AG20443 (cell line): ENCODE measurements around the gene RIN3.

ENCODE experiments used
- DNase-seq: peaks from one replicate; pipeline ENCODE4 v3.0.0; 2012; ENCODE audit warnings: low spot score, mixed read lengths

The RIN3 gene

DNA sequence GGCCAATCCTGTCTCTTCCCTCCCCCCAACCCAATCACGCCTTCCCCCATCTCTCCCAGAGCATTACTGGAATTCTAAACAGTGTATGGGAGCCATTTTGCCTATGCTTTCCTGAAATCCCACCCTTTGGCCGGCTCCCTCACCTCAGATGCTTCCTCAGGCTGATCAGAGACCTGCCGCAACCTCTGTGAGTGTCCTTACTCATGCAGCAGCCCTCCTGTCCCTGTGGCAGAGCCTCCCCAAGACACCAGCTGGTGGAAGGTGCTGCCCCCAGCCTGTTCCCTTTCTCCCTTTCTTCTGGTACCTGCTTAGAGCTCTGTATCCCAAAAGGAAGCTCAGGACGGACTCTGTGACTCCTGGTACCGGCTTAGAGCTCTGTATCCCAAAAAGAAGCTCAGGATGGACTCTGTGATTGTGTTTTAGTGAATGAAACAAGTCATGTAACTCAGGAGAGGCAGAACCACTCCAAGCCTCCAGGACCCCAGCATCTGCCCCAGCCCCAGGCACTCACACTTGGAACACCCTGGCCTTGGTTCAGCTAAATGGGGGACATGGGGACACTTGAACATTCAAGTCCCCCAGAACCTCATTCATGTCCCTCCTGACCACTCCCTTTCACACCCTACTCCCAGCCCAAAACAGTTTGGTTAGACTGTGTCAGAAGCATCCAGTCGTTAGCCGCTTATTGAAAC is 29.3 kb upstream of the RIN3 start:
- DNase-seq = no peak

GRCh38 chr14:92486881-92487280 is 26.7 kb upstream of the RIN3 start:
- DNase-seq = peak; percentile 29

DNA sequence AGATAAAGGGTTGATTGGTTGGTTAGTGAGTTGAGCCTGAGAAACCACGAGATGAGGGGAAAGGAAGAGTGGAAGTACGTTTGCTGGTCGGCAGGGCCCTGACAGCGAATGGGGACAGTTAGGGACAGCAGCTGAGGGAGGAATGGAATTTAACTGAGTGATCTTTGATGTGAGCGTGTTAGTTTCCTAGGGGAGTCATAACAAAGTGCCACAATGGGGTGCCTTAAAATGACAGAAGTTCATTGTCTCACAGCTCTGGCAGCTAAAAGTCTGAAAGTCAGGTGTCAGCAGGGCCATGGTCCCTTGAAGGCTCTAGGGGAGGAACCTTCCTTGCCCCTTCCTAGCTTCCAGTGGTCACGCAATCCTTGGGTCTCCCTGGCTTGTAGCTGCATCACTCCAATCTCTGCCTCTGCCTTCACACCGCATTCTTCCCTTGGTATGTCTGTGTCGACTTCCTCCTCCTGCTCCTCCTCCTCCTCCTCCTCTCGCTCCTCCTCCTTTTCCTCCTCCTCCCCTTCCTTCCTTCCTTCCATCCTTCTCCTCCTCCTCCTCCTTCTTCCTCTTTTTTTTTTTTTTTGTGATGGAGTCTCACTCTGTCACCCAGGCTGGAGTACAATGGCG is 26.0 kb upstream of the RIN3 start:
- DNase-seq = no peak

GRCh38 chr14:92489394-92490238 is 24.0 kb upstream of the RIN3 start:
- DNase-seq = no peak

DNA sequence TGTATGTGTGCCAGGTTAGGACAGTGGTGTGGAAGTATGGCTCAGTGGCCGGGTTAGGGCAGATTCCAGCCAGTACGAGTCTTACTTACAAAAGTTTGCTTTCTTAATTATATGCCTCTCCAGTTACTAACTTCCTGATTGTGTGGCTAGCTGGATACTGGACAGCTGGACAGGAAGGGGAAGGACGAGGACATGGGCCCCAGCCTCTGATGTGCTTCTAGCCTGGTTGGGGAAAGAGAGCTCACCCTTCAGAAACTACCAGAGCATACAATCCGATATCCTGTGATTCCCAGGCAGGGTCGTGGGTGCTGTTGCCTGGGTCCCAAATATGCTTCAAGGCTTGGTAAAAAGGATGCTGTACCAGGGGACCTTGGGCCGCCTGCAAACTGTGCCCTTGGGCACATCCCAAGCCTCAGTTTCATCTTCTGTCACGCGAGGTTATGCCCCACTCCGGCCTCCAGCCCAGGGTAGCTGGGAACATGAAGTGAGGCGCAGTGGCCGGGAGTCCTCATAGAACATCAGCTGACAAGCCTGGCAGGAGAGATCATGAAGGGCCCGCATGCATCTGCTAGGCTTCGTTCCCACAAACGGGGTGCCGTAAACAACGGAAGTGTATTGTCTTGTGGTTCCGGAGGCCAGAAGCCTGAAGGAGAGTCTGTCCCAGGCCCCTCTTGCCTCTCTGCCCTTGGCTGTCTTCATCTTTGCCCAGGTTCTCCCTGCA is 23.2 kb upstream of the RIN3 start:
- no peak for DNase-seq

DNA sequence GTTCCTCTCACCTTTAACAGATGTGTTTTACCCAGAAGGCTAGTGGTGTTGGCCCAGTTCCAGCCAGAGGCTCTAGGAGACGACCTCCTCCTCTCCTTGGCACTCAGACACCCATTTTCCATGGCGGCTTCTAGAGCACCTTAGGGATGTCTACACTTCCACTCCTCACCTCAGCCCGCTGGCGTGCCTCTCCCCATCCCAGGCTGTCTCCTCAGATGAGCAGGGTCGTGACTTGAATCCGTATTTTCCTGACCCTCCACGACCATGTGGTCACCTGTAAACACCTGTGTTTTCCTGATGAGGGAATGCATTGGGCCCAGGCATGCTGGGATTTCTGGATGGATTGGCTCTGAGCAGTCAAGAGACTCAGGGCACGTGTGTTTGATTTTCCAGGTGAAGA is 21.8 kb upstream of the RIN3 start:
- DNase-seq = no peak

DNA sequence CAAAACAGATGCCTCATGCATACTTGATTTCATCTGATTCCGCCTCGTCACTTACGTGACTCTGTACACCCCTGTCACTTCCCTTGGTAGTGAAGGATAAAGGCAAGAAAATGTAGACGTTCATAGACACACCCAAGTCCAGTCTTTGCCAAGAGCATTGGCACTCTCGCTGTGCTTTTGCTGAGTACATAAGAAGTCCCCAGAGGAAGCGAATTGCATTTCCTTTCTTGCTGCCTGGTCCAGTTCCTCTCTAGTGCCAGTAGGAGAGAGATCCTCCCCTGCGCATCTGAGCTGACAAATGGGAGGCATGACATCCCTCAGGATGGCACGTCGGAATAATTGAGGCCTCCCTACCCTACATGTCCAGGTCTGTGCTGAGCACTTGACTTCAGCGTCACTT is 21.3 kb upstream of the RIN3 start:
- DNase-seq = no peak

- no peak for DNase-seq
Observed at GRCh38 chr14:92493024-92493423, 20.6 kb upstream of the RIN3 start.

- no peak for DNase-seq
Observed at GRCh38 chr14:92493492-92493891, 20.1 kb upstream of the RIN3 start.

- DNase-seq = no peak
Observed at GRCh38 chr14:92494512-92494911, 19.1 kb upstream of the RIN3 start.

- DNase-seq = no peak
Observed at GRCh38 chr14:92495027-92495426, 18.6 kb upstream of the RIN3 start.

DNA sequence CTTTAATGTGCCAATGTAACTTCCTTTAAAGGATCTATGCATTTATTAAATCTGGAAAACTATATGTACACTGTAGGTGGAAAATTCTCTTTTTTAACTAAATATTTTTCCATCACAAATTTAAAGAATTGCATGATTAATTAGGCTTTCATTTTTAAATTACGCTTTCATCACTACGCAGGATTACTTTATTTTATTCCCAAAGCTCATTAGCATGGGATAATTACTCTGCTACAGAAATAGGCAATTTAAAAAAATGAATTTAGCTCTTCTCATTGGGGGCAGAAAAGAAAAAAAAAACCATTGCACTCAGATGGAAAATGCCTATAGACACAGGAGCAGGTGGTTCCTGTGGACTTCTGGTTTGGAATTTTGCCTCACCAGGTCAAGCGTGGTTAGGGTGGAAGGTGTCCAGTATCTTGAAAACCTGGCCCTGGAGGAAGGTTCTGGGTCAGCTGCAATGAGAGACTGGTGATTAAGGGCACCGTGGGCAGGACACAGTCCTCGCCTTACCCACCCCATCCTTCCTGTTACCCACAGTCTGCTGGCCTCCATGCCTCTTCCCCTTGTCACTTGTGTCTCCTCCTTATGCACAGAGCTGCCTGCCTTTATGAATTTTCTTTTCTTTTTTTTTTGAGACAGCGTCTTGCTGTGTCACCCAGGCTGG is 17.3 kb upstream of the RIN3 start:
- no peak for DNase-seq

DNA sequence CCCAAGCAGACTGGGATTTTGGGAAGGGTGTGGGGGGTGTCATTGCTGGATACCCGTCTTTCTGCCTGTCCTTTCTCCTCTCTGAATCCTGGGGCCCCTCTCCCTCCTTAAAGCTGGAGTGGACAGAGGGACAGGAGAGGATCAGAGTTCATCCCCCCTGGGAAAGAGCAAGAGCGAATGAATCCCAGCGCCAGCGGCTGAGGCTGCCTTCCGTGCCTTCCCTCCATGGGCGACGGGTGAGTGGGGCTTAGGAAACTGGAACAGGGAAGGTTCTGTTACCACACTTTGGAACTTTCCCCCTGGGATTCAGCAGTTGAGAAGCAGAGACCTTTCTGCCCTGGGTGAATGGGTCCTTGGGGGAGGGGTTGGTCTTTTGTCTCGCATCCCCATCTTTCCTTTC is 16.2 kb upstream of the RIN3 start:
- DNase-seq = no peak

GRCh38 chr14:92499234-92499633 is 14.3 kb upstream of the RIN3 start:
- DNase-seq = no peak

DNA sequence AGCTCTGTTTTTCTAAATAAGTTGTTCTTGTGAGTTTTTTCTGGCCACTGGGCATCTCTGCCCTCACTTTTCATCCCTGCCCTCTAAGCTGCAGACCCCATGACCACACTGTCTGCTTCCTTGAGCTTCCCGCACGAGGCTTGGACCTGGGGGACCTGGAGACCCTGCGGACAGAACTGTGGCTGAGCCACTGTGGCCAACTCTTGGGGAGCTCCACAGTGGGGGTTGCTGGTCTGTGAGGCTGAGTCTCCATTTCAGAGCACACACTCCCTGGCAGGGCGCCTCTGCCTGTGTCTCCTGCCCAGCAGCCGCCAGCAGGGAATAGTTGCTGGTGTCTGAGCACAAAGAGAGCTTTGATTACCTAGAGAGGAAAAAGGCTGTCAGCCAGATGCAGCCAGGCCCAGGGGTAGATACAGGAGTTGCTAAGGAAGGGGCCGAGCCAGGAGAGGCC is 13.1 kb upstream of the RIN3 start:
- DNase-seq = no peak

DNA sequence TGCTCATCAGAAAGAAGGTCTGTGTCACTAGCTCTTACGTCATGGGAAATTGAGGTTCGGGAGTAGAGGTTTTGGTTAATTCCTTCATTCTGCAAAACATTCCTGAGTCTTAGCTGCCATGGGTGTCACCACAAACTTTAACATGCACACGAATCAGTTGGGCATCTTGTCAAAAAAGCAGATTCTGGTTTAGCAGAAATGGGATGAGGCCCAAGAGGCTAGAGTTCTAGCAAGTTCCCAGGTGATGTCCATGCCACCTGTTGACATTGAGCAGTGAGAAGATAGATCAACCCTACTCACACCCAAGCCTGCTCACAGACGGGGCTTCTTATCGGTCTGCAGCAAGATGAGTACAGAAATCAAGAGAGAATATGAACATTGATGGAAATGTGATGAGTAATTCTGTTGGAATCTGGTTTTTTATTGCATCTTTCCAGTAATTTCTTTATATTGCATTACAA is 11.7 kb upstream of the RIN3 start:
- peak; percentile 78 for DNase-seq

DNA sequence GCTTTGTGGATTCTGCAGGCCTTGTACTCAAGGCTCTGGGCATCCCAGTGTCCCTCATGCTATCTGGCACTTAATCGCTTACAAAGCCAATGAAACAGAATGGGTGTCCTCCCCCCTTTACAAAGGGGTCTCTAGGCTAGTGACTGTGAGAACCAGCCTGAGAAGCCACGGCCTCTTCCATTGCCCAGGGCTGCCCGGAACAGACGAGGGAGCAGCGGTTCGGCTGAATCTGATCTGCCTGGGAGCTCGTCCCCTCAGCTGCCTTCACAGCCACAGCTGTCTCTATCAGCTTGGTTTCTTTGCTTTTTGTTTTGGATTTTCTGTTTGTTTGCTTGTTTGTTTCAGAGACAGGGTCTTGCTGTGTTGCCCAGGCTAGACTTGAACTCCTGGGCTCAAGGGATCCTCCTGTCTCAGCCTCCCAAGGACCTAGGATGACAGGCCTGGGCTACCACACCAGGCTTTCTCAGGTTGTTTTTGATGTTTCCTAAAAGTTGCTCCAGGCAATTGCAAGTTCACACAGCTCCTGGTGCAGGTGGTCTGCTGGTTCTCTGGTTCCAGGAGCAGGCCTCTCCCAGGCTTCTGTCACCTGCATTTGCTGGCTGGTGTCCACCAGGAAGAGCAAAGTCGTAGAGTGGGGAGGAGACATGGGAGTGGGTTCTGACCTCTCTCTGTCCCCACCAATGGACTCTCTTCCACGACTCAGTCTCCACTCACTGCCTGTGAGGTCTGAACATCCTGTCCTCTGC is 10.9 kb upstream of the RIN3 start:
- no peak for DNase-seq

GRCh38 chr14:92503756-92504491 is 9.7 kb upstream of the RIN3 start:
- DNase-seq = peak; percentile 74

GRCh38 chr14:92505826-92506225 is 7.8 kb upstream of the RIN3 start:
- DNase-seq = no peak

DNA sequence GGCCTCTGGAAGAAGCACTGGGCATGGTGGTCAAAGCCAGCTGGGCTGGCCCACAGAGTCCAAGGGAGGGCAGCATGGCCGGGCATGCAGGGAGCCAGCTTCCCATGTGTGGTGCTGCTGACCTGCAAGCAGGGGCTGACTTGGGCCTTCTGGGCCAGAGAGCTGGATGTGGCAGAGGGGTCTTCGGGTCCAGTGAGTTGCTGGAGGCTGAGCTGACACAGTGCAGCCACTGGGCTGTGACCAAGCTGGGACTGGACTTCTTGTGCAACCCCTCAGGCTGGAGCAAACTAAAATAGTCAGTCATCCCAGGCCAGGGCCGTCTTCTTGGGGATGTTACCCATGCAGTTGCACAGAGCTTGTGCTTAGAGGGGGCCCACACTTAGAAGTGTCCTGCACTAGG is 7.3 kb upstream of the RIN3 start:
- DNase-seq = no peak
